DOHH2 (cell line): ENCODE data around the gene POLE4.

Experiments used
- H3F3A ChIP-seq: fragments of 200-600 bp; sonication (generic), shearing (Covaris generic); 2 replicates; pipeline ENCODE4 v1.6.0; 2016; ENCODE audit warnings: antibody characterized with exemption, mild to moderate bottlenecking; ENCODE audit not compliant: control insufficient read depth, insufficient read depth
- H3K27ac ChIP-seq: fragments of 200-600 bp; sonication (generic); 2 replicates; pipeline ENCODE4 v1.5.1; 2014; ENCODE audit warnings: low read depth, mild to moderate bottlenecking, low read length, moderate library complexity
- H3K27me3 ChIP-seq: fragments of 200-600 bp; sonication (generic); 2 replicates; pipeline ENCODE4 v1.6.1; 2014; ENCODE audit warnings: mild to moderate bottlenecking, low read length, mixed read lengths; ENCODE audit not compliant: control insufficient read depth
- H3K36me3 ChIP-seq: fragments of 200-600 bp; sonication (generic); 2 replicates; pipeline ENCODE4 v1.6.1; 2014; ENCODE audit warnings: mild to moderate bottlenecking, low read length, moderate library complexity, mixed read lengths; ENCODE audit not compliant: control insufficient read depth
- H3K4me1 ChIP-seq: fragments of 200-600 bp; sonication (generic); 2 replicates; pipeline ENCODE4 v1.6.1; 2014; ENCODE audit warnings: mild to moderate bottlenecking, low read length, mixed read lengths; ENCODE audit not compliant: control insufficient read depth
- H3K4me2 ChIP-seq: fragments of 200-600 bp; sonication (generic); 2 replicates; pipeline ENCODE4 v1.6.0; 2014; ENCODE audit warnings: mild to moderate bottlenecking, low read length, moderate library complexity
- H3K4me3 ChIP-seq: fragments of 200-600 bp; sonication (generic); 2 replicates; pipeline ENCODE4 v1.5.1; 2014; ENCODE audit warnings: mild to moderate bottlenecking, low read length, mixed read lengths
- H3K79me2 ChIP-seq: fragments of 200-600 bp; sonication (generic); 2 replicates; pipeline ENCODE4 v1.6.1; 2014; ENCODE audit warnings: mild to moderate bottlenecking, low read length, mixed read lengths; ENCODE audit not compliant: control insufficient read depth
- H3K9me2 ChIP-seq: fragments of 200-600 bp; sonication (generic); replicated peaks from 2 replicates; pipeline ENCODE4 v1.6.1; 2014; ENCODE audit warnings: mild to moderate bottlenecking, low read length, mixed read lengths; ENCODE audit not compliant: control insufficient read depth
- H3K9me3 ChIP-seq: fragments of 200-600 bp; sonication (generic); 2 replicates; pipeline ENCODE4 v1.6.1; 2014; ENCODE audit warnings: antibody characterized with exemption, low read length, mixed read lengths; ENCODE audit not compliant: control insufficient read depth, insufficient read depth
- H4K20me1 ChIP-seq: fragments of 200-600 bp; sonication (generic); 2 replicates; pipeline ENCODE4 v1.6.0; 2014; ENCODE audit warnings: low read depth, mild to moderate bottlenecking, antibody characterized with exemption, low read length, moderate library complexity; ENCODE audit not compliant: control insufficient read depth, insufficient read depth
- CTCF ChIP-seq: fragments of 200-600 bp; sonication (generic); IDR thresholded peaks from one replicate; pipeline ENCODE4 v1.5.1; 2014; ENCODE audit warnings: antibody characterized with exemption, mild to moderate bottlenecking, low read depth, low read length; ENCODE audit not compliant: poor library complexity, severe bottlenecking
- EZH2phosphoT487 ChIP-seq: fragments of 200-600 bp; sonication (generic); IDR thresholded peaks from 2 replicates; pipeline ENCODE4 v1.6.1; 2017; ENCODE audit warnings: borderline replicate concordance, mild to moderate bottlenecking, antibody characterized with exemption, low read length, moderate library complexity, mixed read lengths

POLE4 gene

GRCh38 chr2:74922592-74923227 lies 35.7 kb upstream of the POLE4 start:
- Histone ChIP-seq H3K27ac (no peak overlapping the region), H3K27me3 (no peaks in the 10 kb centered on the region), H3K4me3 (no peak overlapping the region), H3K79me2 (no peaks in the 10 kb centered on the region), H3K9me2 (no peaks in the 10 kb centered on the region), H3K4me1 (no peaks in the 10 kb centered on the region), H4K20me1 (no peaks in the 10 kb centered on the region), H3K4me2 (no peak overlapping the region), H3K9me3 (no peaks in the 10 kb centered on the region), H3F3A (no peaks in the 10 kb centered on the region), H3K36me3 (no peaks in the 10 kb centered on the region)
- no peak for TF ChIP-seq CTCF
- TF ChIP-seq EZH2phosphoT487: no peak

- no peaks in the 10 kb centered on the region for H3K4me1 ChIP-seq
- H3K27me3 ChIP-seq: 0 out of 2 replicates have a peak, but pooled peaks cover 3% of the 10 kb centered on the region
- no peaks in the 10 kb centered on the region for H4K20me1 ChIP-seq
- H3K36me3 ChIP-seq: no peaks in the 10 kb centered on the region
- H3K27ac ChIP-seq: no peak overlapping the region
- TF ChIP-seq CTCF (no peak), EZH2phosphoT487 (no peak)
- H3K9me2 ChIP-seq: no peaks in the 10 kb centered on the region
- H3K4me2 ChIP-seq: no peak overlapping the region
- H3K79me2 ChIP-seq: no peaks in the 10 kb centered on the region
- no peaks in the 10 kb centered on the region for H3F3A ChIP-seq
- H3K4me3 ChIP-seq: no peak overlapping the region
- no peaks in the 10 kb centered on the region for H3K9me3 ChIP-seq
Observed at GRCh38 chr2:74924463-74925265, 33.8 kb upstream of the POLE4 start.

GRCh38 chr2:74925361-74925786 lies 33.1 kb upstream of the POLE4 start:
- H3K36me3 ChIP-seq: no peaks in the 10 kb centered on the region
- H3K27ac ChIP-seq: no peak overlapping the region
- no peak overlapping the region for H3K4me2 ChIP-seq
- H3K4me3 ChIP-seq: no peak overlapping the region
- H3K79me2 ChIP-seq: no peaks in the 10 kb centered on the region
- no peaks in the 10 kb centered on the region for H3F3A ChIP-seq
- no peaks in the 10 kb centered on the region for H4K20me1 ChIP-seq
- H3K9me3 ChIP-seq: no peaks in the 10 kb centered on the region
- TF ChIP-seq EZH2phosphoT487 (no peak), CTCF (no peak)
- H3K4me1 ChIP-seq: no peaks in the 10 kb centered on the region
- 0 out of 2 replicates have a peak, but pooled peaks cover 3% of the 10 kb centered on the region for H3K27me3 ChIP-seq
- no peaks in the 10 kb centered on the region for H3K9me2 ChIP-seq
